NCI-H187 (cell line): ENCODE results near the gene BORCS8.
"Not testable (repeated sequence)": the region's sequence is repeated elsewhere in the genome, so short reads cannot be mapped to it uniquely, and the experiment has no call there.

ENCODE experiments used
- DNase-seq, 2 experiments: peaks; one replicate each; lab custom pipeline; 2025; lab: John Stamatoyannopoulos, UW

The BORCS8 gene

GRCh38 chr19:19192078-19192882 is at the start of gene BORCS8, which contains the start of gene RFXANK:
Gene BORCS8, minus strand, starts transcription at chr19:19192152. Its CDS starts 35 bp downstream, at chr19:19192117.
Gene RFXANK, plus strand, starts transcription at chr19:19192258. Its CDS starts 1,689 bp downstream, at chr19:19193947.
- DNase-seq, result peak; percentile 76 to 96

DNA sequence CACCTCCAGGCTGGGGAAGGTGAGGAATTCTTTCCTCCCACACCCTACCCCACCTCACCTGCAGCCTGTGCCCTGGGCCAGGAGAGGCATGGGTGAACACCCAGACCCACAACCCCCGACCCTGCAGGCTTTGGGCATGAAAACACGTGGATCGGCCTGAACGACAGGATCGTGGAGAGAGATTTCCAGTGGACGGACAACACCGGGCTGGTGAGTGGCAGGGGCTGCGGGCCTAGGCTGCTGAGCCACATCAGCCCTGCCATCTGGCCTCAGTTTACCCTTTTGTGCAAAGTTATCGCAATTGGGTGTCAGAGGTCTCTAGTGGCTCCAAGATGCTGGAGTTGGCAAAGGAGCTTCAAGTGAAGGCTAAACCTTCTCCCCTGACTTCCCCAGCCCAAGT is 48.5 kb upstream of the BORCS8 start:
- no peak for DNase-seq

- DNase-seq, result no peak
Observed at GRCh38 chr19:19239675-19240074, 47.7 kb upstream of the BORCS8 start.

GRCh38 chr19:19238126-19238894 is 46.4 kb upstream of the BORCS8 start:
- DNase-seq, result no peak

- DNase-seq, result no peak
Observed at GRCh38 chr19:19236173-19236572, 44.2 kb upstream of the BORCS8 start.

- DNase-seq, result no peak
Observed at GRCh38 chr19:19234220-19234816, 42.4 kb upstream of the BORCS8 start.

DNA sequence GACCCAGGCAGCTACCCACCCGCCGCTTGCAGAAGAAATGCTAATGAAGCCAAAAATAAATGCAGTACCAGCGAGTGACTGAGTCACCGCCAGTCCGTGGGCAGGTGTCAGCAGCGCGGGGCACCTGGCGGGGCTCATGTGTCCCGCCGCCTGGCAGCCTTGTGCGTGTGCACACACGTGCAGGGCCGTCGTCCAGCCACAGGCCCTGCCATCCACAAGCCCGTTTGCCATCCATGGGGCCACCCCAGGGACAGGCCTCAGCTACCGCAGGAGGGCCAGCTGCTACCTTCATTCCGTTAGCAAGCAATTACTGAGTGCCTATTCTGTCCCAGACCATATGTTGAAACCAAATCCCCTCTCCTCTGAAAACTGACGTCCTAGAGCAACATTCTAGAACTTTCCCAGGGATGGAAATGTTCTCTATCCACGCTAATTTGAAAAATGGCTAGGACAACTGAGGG is 40.3 kb upstream of the BORCS8 start:
- DNase-seq, result no peak

DNA sequence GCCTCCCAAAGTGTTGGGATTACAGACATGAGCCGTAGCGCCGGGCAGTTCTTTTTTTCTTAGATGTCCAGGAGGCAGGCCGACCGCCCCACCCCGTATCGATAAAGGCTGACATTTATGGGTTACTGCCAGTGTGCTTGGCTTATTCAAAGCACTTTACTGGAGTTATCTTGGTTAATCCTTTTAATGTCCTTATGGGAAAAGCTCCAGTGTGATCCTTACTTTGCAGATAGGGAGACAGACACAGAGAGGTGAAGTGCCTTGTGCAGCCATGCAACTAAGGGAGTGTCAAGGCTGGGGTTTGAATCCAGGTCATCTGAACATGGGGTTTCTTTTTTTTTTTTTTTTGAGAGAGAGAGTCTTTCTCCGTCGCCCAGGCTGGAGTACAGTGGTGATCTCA is 39.0 kb upstream of the BORCS8 start:
- no peak for DNase-seq

GRCh38 chr19:19229701-19230100 is 37.7 kb upstream of the BORCS8 start:
- no peak for DNase-seq

GRCh38 chr19:19227217-19227616 is 35.3 kb upstream of the BORCS8 start:
- no peak for DNase-seq

GRCh38 chr19:19226663-19227062 is 34.7 kb upstream of the BORCS8 start:
- no peak for DNase-seq

- DNase-seq, result no peak
Observed at GRCh38 chr19:19226204-19226603, 34.3 kb upstream of the BORCS8 start.

- peak in 1 of 2 experiments; percentile 17 for DNase-seq
Observed at GRCh38 chr19:19224852-19225494, 33.0 kb upstream of the BORCS8 start.

- DNase-seq, result no peak
Observed at GRCh38 chr19:19224150-19224851, 32.3 kb upstream of the BORCS8 start.

- no peak for DNase-seq
Observed at GRCh38 chr19:19223636-19224035, 31.7 kb upstream of the BORCS8 start.

DNA sequence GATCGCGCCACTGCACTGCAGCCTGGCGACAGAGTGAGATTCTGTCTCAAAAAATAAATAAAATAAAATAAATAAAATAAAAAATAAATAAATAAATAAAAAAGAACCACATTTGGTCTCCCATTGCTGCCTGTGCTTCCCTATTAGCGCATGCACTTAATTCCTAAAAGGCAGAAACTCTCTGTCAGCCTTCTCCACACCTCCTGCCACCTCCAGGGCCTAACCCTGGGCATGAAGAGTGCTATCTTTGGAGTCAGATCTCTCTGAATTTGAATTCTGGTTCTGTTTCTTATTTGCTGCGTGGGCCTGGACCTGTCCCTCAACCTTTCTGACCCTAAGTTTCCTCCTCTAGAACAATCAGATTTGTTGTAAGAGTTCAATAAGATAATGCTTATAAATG is 31.1 kb upstream of the BORCS8 start:
- no peak for DNase-seq

DNA sequence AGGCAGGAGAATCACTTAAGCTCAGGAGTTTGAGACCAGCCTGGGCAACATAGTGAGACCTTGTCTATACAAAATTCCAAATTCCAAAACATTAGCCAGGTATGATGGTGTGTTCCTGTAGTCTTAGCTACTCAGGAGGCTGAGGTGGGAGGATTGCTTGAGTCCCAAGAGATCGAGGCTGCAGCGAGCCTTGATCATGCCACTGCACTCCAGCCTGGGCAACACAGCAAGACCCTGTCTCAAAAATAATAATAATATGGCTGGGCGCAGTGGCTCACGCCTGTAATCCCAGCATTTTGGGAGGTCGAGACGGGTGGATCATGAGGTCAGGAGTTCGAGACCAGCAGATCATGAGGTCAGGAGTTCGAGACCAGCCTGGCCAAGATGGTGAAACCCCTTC is 29.0 kb upstream of the BORCS8 start:
- not testable (repeated sequence) for DNase-seq

GRCh38 chr19:19218911-19219310 is 27.0 kb upstream of the BORCS8 start:
- no peak for DNase-seq

DNA sequence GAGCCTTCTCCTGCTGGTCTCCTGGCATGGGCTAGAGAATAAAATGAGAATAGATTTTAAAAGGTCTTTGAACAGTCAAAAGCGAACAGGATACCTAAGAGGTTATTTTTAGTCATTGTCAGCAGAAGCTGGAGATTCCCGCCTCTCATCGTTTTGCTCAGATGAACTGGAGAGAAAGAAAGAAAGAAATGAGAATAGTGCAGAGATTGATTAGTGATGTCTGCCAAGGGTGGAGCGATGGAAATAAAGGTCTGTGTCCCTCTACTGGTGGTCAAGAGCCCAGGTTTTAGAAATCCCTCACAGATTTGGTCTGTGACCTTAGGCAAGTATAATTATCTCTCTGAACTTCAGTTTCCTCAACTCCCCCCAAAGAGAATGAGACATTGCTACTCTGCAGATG is 25.1 kb upstream of the BORCS8 start:
- DNase-seq, result no peak

DNA sequence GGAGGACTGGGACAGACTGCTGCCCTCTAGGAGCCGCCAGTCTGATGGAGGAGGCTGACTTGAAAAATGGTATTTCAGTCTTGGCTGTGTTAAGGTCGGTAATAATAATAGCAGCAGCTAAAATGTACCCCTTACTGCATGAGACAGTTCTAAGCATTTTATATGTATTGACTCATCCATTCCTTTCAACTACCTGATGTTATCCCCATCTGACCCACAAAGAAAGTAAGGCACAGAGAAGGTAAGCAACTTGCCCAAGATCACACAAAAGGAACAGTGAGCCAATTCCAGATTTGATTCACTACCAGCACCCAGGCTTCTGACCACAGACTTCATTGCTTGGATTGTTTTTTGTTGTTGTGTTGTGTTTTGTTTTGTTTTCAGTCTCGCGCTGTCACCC is 23.8 kb upstream of the BORCS8 start:
- DNase-seq, result no peak

DNA sequence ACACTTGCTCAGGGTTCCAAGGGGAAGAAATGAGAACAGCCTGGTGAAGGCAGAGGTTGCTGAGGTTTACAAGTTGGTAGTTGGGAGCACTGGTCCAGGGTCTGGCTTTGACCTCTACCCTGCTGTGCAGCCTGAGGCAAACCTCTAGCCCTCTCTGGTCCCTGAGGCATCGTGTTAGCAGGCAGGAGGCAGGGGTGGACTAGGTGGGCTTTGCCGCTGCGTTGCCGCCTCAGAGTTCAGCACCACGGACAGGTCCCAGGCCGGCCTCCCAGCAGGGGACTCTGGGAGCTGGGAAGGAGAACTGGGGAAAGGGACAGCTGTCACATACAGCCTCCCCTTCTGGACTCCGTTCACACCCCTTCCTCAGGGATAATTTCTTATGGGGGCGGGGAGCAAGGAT is 22.9 kb upstream of the BORCS8 start:
- no peak for DNase-seq

GRCh38 chr19:19214159-19214490 is 22.2 kb upstream of the BORCS8 start:
- no peak for DNase-seq
